Measurements from ENCODE around the gene LRRC39.

The LRRC39 gene

GRCh38 chr1:100131623-100132022, 46.4 kb downstream of the LRRC39 start (continued):
- TF ChIP-seq ZNF280D (tag by site-specific recombination; IDR thresholded peaks at IDR 0.05) (no peak), EGR2 (tag by site-specific recombination; IDR thresholded peaks at IDR 0.05; ENCODE audit: low read depth) (no peak), ZNF404 (tag by site-specific recombination; IDR thresholded peaks at IDR 0.05) (no peak), ZNF626 (tag by site-specific recombination; IDR thresholded peaks at IDR 0.05) (no peak), IKZF3 (tag by site-specific recombination; IDR thresholded peaks at IDR 0.05) (no peak), ZBTB20 (tag by site-specific recombination; IDR thresholded peaks at IDR 0.05) (no peak), ZFP37 (tag by site-specific recombination; IDR thresholded peaks at IDR 0.05) (no peak), ATF2 (tag by site-specific recombination; IDR thresholded peaks at IDR 0.05; ENCODE audit: low read depth) (no peak)

- H3K4me3 ChIP-seq (ENCODE audit: low read depth, low read length), result no peak overlapping the region
Observed at GRCh38 chr1:100130552-100131077, 47.4 kb downstream of the LRRC39 start.

GRCh38 chr1:100127226-100127625, 50.8 kb downstream of the LRRC39 start:
- Histone ChIP-seq H3K4me3 (ENCODE audit: low read depth, low read length) (no peak overlapping the region), H3K4me1 (ENCODE audit: control insufficient read depth, insufficient read depth, low read length) (no peaks in the 10 kb centered on the region; the same call in 1 of the 2 replicates), H3K27ac (ENCODE audit: extremely low read depth, low read depth, low read length) (no peak overlapping the region), H3K9me3 (ENCODE audit: control insufficient read depth, insufficient read depth, low read depth, low read length) (no peaks in the 10 kb centered on the region), H3K36me3 (ENCODE audit: control insufficient read depth in 2 of 2, insufficient read depth in 1 of 2, low read length in 2 of 2) (peaks cover 9 to 36% of the 10 kb centered on the region in 2 experiments)
- TF ChIP-seq ZNF239 (tag by site-specific recombination; IDR thresholded peaks at IDR 0.05), result no peak
- TF ChIP-seq ZIC2 (tag by site-specific recombination; IDR thresholded peaks at IDR 0.05), result no peak
- TF ChIP-seq ZNF37A (tag by site-specific recombination; IDR thresholded peaks at IDR 0.05), result no peak
- TF ChIP-seq PRDM10 (tag by site-specific recombination; IDR thresholded peaks at IDR 0.05), result no peak
- TF ChIP-seq ZSCAN16 (tag by site-specific recombination; IDR thresholded peaks at IDR 0.05), result no peak
- POLR2A ChIA-PET, result no interaction called here
- CTCF ChIA-PET, result no interaction called here

More at GRCh38 chr1:100130552-100131077, 47.4 kb downstream of the LRRC39 start:
- Histone ChIP-seq H3K27ac (ENCODE audit: extremely low read depth, low read depth, low read length) (no peak overlapping the region), H3K36me3 (ENCODE audit: control insufficient read depth in 2 of 2, insufficient read depth in 1 of 2, low read length in 2 of 2) (peaks cover 0 to 20% of the 10 kb centered on the region in 2 experiments; a peak in 1 of 3 replicates), H3K4me1 (ENCODE audit: control insufficient read depth, insufficient read depth, low read length) (peaks cover 3% of the 10 kb centered on the region; the same call in 1 of the 2 replicates), H3K9me3 (ENCODE audit: control insufficient read depth, insufficient read depth, low read depth, low read length) (no peaks in the 10 kb centered on the region)
- ChIA-PET CTCF (no interaction called here), POLR2A (interaction anchor here (0.7 kb wide), 1 partner anchor 100 kb away, joined by 4 read pairs; no protein-coding TSS in a partner anchor)
- TF ChIP-seq ZNF639 (tag by site-specific recombination; IDR thresholded peaks at IDR 0.05) (no peak), ZNF596 (tag by site-specific recombination; IDR thresholded peaks at IDR 0.05) (peak; percentile 68)
